ENCODE data around the gene PNLDC1.

PNLDC1 gene, protein sequence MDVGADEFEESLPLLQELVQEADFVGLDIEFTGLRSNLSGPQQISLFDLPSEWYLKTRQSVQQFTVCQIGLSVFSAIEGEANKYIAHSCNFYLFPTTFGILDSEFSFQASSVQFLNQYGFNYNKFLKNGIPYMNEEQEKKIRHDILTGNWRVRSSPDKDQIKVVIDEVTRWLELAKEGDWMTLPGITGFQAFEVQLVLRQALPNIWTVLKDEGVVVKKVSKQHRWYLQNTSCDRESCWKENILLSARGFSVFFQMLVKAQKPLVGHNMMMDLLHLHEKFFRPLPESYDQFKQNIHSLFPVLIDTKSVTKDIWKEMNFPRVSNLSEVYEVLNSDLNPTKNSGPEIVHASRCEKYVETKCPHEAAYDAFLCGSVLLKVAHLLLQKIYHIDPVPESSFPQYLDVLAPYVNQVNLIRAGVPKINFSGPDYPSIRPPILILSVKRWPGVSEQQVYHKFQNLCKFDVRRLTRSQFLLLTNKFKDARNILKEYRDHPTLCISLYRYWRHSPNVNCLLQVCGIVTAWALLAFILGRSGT

DNA sequence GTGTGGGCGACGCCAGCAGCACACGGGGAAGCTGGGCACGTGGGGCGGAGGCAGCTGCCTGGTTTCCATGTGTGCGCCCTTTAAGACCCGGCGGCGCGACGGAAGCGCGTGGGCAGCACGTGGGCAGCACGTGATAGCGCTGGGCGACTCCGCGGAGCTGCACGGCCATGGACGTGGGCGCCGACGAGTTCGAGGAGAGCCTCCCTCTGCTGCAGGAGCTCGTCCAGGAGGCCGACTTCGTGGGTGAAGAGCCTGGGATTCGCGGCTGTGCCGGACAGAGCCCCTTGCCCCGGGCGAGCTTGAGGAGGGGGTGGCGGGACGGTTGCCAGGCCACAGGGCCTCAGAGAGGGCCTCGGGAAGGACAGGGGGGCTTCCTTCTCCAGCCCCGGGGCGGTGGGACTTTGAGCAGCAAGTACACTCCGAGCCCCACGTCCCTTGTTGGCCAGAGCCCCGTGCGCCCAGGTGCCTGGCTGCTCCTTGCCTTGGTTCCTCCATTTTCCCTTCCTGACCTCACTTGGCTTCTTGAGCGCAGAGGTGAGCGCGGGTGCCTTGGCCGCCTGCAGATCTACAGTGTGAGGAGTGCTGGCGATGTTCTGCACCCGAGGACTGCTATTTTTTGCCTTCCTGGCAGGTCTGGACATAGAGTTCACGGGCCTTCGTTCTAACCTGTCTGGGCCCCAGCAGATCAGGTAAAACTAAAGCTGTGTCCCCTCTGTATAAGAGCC is at the start of gene PNLDC1:
TSS of gene PNLDC1 (plus strand) at position 136 of the 725 bp plus-strand sequence. CDS start at position 168, 32 bp downstream.
- DNase-seq: no peak

DNA sequence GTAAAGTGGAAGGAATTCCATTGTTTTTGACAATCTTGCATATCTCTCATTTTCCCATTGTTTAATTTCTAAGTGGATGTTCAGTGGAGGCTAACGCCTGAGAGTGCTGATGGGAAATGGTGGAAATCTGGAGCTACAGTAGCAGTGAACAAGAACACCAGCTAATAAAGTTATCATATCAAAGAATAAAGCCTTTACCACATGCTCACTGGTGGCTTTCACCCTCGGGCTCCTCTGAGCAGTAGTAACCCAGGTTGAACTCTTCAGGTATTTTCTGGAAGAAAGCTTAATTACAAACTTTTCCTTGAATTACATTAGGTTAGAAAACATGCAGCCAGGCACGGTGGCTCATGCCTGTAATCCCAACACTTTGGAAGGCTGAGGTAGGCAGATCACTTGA is 48.6 kb upstream of the PNLDC1 start:
- DNase-seq: no peak

DNA sequence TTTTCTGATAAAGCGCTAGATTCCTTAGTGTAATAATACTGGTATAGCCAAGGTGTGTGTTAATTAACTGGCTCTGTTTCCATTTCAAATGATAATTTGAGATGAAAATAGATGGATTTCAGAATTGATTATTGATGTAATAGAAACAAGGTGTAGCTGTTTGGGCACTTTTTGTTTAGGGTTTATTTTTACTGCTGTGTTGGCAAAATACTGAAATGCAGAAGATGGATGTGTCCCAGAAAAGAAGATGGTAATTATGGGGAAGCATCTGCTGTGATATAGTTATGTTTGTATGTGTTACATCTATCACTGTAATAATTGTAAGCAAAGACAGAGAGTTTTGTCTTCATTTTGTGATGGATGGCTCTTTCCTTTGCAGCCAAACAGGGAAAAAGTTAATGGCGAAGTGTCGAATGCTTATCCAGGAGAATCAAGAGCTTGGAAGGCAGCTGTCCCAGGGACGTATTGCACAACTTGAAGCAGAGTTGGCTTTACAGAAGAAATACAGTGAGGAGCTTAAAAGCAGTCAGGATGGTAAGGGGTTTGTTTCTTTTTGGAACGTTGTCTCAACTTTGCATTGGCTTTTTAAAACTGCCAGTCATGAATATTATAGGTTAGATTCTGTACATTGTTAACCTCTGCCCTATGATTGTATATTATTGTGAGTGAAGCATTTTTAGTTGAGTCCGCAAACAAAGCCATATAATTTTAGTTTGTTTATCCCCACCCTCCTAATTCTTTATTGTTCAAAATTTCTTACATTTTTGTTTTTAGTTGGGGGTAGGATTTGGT is 46.8 kb upstream of the PNLDC1 start:
- DNase-seq: no peak

DNA sequence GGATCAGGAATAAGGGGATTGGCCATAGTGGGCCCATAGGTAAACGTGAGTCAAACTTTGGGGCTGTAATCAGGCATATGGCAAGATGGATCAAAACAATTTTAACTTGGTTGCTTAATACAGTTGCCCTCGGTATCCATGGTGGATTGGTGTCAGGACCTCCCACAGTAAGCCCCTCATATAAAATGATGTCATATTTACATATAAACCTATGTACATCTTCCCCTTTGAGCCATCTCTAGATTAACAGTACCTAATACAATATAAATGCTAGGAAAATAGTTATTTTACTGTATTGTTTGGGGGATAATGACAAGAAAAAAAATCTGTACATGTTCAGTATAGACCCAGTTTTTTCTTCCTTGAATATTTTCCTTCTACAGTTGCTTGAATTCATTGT is 45.7 kb upstream of the PNLDC1 start:
- DNase-seq: no peak

DNA sequence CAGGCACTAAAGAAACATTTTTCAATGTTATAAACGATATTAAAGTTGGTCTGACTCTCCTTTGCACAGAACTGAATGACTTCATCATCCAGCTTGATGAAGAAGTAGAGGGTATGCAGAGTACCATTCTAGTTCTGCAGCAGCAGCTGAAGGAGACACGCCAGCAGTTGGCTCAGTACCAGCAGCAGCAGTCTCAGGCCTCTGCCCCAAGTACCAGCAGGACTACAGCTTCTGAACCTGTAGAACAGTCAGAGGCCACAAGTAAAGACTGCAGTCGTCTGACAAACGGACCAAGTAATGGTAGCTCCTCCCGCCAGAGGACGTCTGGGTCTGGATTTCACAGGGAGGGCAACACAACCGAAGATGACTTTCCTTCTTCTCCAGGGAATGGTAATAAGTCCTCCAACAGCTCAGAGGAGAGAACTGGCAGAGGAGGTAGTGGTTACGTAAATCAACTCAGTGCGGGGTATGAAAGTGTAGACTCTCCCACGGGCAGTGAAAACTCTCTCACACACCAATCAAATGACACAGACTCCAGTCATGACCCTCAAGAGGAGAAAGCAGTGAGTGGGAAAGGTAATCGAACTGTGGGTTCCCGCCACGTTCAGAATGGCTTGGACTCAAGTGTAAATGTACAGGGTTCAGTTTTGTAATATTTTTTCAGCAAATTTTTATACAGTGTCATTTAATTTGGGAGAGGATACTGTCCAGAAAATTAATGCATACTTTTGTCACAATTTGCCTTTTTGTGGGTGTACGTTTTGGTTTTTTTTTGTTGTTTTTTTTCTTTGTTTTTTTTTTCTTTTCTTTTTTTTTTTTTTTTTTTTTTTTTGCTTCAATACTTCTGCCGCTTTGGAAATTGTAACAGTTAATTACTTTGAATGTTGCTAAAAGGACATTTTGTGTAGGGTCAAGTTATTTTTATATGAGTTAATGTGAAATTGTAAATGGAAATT is 44.8 kb upstream of the PNLDC1 start:
- DNase-seq: no peak

DNA sequence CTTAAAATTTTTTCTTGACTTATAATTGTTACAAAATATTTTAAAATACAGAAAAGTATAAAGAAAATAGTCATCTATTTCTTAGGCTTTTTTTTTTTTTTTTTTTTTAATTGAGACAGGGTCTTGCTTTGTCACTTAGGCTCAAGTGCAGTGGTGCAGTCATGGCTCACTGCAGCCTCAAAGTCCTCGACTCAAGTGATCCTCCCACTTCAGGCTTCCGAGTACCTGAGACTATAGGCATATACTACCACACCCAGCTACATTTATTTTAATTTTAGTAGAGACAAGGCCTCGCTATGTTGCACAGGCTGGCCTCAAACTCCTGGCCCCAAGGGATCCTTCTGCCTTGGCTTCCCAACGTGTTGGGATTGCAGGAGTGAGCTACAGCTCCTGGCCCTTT is 43.6 kb upstream of the PNLDC1 start:
- no peak for DNase-seq

DNA sequence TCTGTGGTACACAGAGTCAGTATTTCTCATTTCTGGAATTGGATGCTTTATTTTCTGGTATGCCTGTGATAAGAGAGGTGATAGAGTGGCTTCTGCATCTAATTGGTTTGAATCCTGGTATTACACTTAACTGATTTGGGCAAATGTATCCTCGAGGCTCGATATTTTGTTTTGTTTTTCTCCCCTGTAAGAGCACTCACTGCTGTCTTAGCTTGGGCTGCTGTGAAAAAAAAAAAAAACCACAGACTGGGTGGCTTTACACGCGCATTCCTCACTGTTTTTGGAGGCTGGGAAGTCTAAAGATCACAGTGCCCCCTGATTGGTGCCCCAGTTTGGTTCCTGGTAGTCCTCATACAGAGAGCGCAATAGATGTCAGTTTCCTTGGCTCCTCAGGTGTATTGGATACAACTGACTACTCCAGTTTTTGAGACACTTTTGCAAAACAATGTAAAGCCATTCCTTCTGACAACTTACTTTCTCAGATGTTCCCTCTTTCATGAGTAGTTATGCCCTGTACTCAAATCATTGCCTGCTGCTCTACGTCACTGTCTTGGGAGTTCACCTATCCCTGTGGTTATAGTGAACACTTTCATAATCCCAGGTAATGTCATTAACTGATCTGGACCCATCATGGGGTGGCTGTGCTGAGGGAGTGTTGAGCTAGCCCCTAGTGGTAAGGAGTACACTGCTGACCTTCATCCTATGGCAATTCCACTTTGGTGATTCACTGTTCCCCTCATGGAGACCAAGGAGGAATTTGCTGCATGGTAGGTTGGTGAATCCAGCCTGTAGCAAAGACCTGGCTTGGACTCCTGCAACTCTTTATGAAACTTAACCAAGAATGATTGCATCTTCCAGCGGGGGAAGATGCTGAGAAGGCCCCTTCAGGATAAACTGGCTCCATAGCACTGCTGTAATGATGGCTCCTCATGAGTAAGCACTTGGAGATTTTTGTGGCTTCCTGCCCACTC is 41.8 kb upstream of the PNLDC1 start:
- no peak for DNase-seq

DNA sequence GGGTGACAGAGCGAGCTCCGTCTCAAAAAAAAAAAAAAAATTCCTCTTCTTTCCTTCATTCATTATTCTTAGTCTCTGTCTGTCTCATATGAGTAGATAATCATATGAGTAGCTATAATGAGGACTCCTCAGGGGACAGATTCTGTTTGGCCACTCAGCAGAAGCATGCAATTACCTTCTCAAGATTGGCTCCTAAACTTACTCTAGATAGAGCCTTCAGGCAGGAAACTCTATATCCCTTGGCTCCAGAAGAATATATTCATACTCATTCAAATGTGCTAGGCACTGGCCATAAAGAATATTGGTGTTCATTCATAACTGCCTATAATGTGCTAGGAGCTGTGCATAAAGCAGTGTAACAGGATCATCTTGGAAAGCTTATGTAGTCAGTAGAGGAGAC is 40.4 kb upstream of the PNLDC1 start:
- no peak for DNase-seq

DNA sequence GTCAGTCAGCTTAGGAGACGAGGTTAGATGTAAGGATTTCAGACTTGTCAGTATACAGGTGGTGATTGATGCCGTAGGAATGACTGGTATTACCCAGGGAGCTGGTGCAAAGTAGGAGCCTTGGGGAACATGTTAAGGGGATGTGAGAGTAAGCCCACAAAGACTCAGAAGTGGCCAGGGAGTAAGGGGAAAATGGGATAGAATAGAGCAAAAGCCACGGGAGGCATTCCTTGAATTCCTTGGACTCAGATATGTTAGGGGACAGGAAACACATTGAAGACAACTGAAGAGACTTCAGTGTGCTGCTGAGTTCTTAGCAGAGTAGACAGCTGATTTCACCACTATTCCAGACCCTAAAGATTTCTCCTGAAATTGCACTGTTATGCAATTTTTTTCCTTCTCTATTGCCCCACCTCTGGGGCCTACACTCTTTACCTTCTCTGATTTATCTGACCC is 39.4 kb upstream of the PNLDC1 start:
- no peak for DNase-seq

DNA sequence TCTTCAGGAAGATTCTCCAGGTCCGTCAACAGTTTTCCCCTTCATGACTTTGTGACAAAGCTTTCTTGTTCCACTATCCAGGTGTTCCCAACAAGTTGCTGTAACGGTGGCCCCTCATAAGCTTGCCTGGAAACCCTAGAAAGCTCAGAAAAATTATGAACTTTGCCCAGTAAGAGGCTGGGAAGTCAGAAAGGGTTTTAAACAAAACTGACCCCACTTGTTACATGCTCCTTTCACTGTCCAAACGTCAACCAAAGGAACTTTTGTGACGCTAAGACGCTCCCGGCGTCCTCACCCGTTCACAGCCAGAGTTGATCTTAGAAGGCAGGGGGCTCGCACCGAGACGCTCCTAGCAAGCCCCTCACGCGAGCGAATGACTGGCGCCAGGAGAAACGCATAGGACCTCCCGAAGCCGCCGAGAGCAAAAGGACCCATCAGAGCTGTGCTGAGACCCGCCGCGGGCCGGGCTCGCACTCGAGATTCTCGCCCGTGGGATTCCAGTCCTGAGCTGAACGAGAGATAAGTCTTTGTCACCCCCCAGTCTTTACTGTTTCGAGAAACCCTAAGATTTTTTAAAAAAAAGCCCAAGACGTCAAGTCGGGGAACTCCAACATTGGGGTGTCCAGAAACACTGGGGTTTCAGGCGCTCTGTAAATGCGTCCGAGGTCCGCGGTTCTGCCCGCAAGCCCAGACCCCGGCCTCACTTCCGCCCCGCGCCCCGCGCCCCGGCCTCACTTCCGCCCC is 38.8 kb upstream of the PNLDC1 start:
- peak; percentile 40 to 45 for DNase-seq

DNA sequence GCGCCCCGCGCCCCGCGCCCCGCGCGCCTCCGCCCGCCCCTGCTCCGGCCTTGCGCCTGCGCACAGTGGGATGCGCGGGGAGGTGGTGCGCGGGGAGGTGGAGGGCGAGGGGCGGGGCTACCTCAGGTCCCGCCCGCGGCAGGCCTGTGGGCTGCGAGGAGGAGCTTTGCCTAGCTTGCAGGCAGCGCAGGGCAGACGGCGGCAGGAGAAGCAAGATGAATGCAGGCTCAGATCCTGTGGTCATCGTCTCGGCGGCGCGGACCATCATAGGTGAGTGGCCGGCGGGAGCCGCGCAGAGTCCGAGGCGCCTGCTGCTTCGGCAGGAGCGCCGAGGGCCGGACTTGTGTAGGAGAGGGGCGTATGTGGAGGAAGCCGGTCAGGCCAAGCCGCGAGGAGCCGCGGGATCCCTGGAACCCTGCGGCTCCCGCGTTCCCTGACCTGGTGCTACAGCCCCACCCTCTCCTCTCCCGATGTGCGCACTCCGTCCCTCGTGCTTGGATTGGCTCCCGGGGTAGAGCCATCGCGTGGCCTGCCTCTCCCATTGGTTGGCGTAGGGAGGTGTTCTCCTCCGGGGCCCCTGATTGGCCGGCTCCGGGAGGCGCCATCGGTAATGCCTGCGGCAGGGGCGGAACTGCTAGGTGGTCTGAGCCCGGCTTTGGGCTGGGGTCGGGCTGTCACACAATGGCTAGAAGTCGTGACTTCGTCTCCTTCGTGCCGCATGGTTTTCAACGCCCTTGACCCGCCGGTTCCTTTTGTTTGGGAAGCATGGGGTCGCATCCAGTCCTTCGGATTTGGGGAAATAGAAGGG is 38.0 kb upstream of the PNLDC1 start, which contains the start of gene ACAT2:
TSS of gene ACAT2 (plus strand) at position 173 of the 808 bp plus-strand sequence. CDS start at position 216, 43 bp downstream.
- peak; percentile 96 to 97 for DNase-seq

DNA sequence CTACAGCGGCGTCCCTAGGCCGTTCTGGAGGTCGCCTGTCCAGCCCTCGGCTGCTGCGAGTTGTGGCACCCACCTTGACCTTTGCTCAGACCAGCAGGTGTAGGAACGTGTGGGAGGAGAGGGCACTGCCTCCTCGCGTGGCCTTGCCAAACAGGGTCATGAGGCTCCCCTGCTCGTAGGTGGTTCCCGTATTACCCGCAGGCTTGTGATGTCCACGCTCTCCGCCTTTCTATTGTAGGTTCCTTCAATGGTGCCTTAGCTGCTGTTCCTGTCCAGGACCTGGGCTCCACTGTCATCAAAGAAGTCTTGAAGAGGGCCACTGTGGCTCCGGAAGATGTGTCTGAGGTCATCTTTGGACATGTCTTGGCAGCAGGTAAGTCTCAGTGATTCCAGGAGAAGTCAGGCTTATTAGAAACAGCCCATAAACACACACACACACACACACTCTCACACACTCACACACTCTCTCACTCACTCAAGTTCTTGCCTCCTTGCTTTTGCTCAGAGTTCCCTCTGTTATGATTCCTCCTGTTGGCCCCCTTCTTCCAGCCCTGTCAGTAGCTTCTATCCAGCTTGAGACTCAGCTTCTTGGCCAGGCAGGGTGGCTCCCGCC is 37.3 kb upstream of the PNLDC1 start:
- peak; percentile 35 to 44 for DNase-seq

DNA sequence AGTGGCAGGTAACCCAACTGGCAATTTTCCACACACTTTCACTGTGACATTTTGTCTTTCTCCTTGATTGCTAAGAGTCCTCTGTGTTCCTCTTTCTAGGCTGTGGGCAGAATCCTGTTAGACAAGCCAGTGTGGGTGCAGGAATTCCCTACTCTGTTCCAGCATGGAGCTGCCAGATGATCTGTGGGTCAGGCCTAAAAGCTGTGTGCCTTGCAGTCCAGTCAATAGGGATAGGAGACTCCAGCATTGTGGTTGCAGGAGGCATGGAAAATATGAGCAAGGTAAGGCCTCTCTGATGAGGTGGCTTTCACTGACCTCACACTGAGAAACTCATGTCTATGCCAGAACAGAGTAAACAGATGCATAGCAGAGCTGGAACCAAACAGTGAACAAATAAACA is 33.2 kb upstream of the PNLDC1 start:
- DNase-seq: no peak

DNA sequence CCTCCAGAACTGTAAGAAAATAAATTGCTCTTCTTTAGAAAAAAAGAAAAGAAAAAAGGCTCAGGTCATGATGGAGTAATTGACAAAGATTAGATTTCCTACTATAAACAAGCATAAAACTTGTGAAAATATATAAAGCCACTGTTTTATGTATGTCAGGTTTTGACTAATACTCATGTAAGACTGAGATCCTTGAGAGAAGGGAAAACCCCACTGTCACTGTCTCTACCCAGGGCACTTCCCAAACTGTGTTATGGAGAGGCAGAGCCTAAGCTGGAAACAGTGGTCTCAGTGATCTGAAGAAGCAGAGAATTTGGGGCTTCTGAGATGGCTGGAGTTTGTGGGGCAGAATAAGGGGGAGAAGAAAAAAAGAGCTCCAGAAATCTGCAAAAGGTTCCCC is 30.6 kb upstream of the PNLDC1 start:
- no peak for DNase-seq

DNA sequence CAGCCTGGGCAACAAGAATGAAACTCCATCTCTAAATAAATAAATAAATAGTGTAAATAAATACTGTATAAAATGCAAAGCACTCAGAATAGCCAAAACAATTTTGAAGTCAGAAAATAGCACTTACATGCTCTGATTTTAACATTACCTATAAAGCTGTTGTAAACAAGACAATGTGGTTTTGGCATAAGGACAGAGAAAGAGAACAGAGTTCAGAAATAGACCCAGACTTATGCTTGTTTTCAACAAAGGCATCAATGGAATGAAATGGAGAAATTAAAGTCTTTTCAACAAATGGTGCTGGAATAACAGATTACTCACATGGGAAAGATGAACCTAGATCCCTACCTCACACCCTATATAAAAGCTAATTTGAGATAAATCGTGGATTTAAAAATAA is 27.9 kb upstream of the PNLDC1 start:
- no peak for DNase-seq

DNA sequence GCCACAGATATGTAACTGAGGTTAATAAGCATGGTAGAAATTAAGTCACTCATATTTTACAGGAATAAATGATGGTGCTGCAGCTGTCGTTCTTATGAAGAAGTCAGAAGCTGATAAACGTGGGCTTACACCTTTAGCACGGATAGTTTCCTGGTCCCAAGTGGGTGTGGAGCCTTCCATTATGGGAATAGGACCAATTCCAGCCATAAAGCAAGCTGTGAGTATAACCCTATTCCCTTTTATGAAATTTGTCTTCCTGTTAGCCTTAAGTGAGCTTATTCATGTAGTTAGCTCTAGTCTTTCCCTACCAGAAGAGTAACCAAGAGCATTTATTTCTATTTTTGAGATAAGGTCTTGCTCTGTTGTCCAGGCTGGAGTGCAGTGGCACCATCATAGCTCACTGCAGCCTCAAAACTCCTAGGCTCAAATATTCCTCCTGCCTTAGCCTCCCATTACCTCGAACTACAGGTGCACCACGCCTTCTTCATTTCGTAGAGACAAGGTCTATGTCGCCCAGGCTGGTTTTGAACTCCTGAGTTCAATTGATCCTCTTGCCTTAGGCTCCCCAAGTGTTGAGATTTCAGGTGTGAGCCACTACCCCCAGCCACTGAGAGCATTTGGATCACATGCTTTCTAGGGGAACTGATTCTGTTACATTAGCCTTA is 22.7 kb upstream of the PNLDC1 start:
- no peak for DNase-seq

DNA sequence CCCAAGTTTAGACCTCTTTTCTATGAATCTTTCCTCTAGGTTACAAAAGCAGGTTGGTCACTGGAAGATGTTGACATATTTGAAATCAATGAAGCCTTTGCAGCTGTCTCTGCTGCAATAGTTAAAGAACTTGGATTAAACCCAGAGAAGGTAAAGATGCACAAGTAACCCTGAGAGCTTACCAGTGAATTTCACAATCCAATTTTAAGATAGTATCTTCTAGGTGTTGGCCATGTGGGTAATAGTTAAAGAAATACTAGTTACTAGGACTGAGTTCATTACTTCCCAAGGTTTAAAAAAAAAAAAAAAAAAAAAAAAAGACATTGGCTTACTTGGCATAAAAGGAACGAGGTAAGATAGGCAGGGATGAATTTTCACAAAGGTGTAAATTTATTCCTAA is 21.9 kb upstream of the PNLDC1 start:
- no peak for DNase-seq

DNA sequence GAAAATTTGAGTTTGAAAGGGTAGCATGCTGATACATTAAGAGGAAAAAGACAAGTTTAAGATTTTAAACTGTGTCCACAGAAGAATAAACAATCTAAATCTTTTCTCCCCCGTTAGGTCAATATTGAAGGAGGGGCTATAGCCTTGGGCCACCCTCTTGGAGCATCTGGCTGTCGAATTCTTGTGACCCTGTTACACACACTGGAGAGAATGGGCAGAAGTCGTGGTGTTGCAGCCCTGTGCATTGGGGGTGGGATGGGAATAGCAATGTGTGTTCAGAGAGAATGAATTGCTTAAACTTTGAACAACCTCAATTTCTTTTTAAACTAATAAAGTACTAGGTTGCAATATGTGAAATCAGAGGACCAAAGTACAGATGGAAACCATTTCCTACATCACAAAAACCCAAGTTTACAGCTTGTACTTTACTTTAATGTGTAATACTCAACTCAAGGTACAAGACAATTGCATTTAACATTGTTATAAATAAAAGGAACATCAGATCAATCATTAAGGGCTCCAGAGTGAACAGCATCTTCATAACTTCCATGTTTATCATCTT is 21.5 kb upstream of the PNLDC1 start:
- DNase-seq: no peak

Data from AML-193 (cell line).